HCT116 (cell line): ENCODE data around the gene GPNMB. TPM values are rescaled to one million over a fixed set of nuclear protein-coding genes. Genes with fewer than 3 reads are reported as not detected.

Experiments
- ATAC-seq: fragments of 200-7000 bp; cut with Tn5 transposase; 2 replicates; pipeline ENCODE4 v1.9.1; 2020; ENCODE audit warnings: mild to moderate bottlenecking, moderate library complexity
- BruUV-seq: library from RNA; stranded (reverse); fragments of 400-500 nt; replicated peaks from 2 replicates; lab custom pipeline; 2021; lab: Mats Ljungman, UMichigan
- CTCF ChIA-PET: fragments of 300-600 bp; sonication (Branson Sonifier 250); formaldehyde crosslinking; loops from one replicate; lab custom pipeline; 2021; ENCODE audit warnings: antibody characterized with exemption; lab: Charles Lee
- POLR2A ChIA-PET: fragments of 300-600, 350-600 bp; sonication (Branson Sonifier 250); formaldehyde crosslinking; loops from one replicate; lab custom pipeline; 2021; ENCODE audit warnings: antibody characterized with exemption; lab: Charles Lee
- RAD21 ChIA-PET, 2 experiments: fragments of 300-600 bp; sonication (Branson Sonifier 250); formaldehyde crosslinking; loops; one replicate each; lab custom pipeline; 2023; ENCODE audit warnings: low total read pairs in 2 of 2; ENCODE audit not compliant: uncharacterized antibody in 2 of 2, unreplicated experiment in 2 of 2, low non-redundant PET in 1 of 2; lab: Charles Lee
- DNase-seq: peaks from one replicate; pipeline ENCODE4 v3.0.0-alpha.2; 2010; ENCODE audit warnings: low read depth, low spot score
- H2AFZ ChIP-seq: fragments of 200-600 bp; shearing (Covaris generic), sonication (generic); 2 replicates; pipeline ENCODE4 v1.6.1; 2017; ENCODE audit warnings: low read depth, mixed run types, mixed read lengths, antibody characterized with exemption, low read length; ENCODE audit not compliant: poor library complexity, severe bottlenecking
- H3K27ac ChIP-seq: 2 replicates; pipeline ENCODE4 v1.5.1; 2012; ENCODE audit warnings: low read depth, low read length
- H3K27me3 ChIP-seq: fragments of 200-600 bp; sonication (generic); 2 replicates; pipeline ENCODE4 v1.6.1; 2016; ENCODE audit warnings: mixed run types, low read length, mixed read lengths; ENCODE audit not compliant: insufficient read depth
- H3K36me3 ChIP-seq, 2 experiments: fragments of 200-500 bp in 1 of 2; fragments of 200-600 bp in 1 of 2; sonication (Bioruptor generic) in 1 of 2; sonication (generic) in 1 of 2; 2 replicates each; pipeline versions ENCODE4 v1.5.1 to v1.6.1; 2014 to 2016; ENCODE audit warnings: low read length in 2 of 2, inconsistent platforms in 1 of 2, mixed read lengths in 1 of 2, mixed run types in 1 of 2; ENCODE audit not compliant: insufficient read depth in 2 of 2, control insufficient read depth in 1 of 2
- H3K4me1 ChIP-seq, 2 experiments: fragments of 200-600 bp in 1 of 2; sonication (generic) in 1 of 2; 2 replicates each; pipeline versions ENCODE4 v1.5.1 to v1.6.1; 2012 to 2017; ENCODE audit warnings: low read length in 2 of 2, inconsistent platforms in 1 of 2, mild to moderate bottlenecking in 1 of 2, mixed read lengths in 1 of 2, mixed run types in 1 of 2, moderate library complexity in 1 of 2; ENCODE audit not compliant: insufficient read depth in 2 of 2, control insufficient read depth in 1 of 2
- H3K4me2 ChIP-seq: fragments of 200-600 bp; sonication (generic); 2 replicates; pipeline ENCODE4 v1.6.1; 2017; ENCODE audit warnings: mixed run types, low read length, mixed read lengths
- H3K4me3 ChIP-seq, 2 experiments: fragments of 200-600 bp in 1 of 2; sonication (generic) in 1 of 2; replicated peaks in 1 of 2; 2 replicates each; pipeline ENCODE4 v1.5.1; 2011 to 2016; ENCODE audit warnings: low read length in 2 of 2, control low read depth in 1 of 2, low read depth in 1 of 2, mild to moderate bottlenecking in 1 of 2, mixed read lengths in 1 of 2, mixed run types in 1 of 2
- H3K79me2 ChIP-seq: fragments of 200-600 bp; sonication (generic); 2 replicates; pipeline ENCODE4 v1.6.1; 2017; ENCODE audit warnings: mild to moderate bottlenecking, mixed run types, low read length, moderate library complexity, mixed read lengths; ENCODE audit not compliant: insufficient read depth
- H3K9ac ChIP-seq: fragments of 200-600 bp; sonication (generic); 2 replicates; pipeline ENCODE4 v1.6.1; 2016; ENCODE audit warnings: low read length, mixed read lengths
- H3K9me2 ChIP-seq: fragments of 200-600 bp; sonication (generic), shearing (Covaris generic); 2 replicates; pipeline ENCODE4 v1.6.1; 2017; ENCODE audit warnings: mixed run types, mild to moderate bottlenecking, moderate library complexity; ENCODE audit not compliant: insufficient read depth
- H3K9me3 ChIP-seq, 2 experiments: fragments of 200-500 bp in 1 of 2; fragments of 200-600 bp in 1 of 2; sonication (Bioruptor generic) in 1 of 2; sonication (generic) in 1 of 2; 2 replicates each; pipeline ENCODE4 v1.6.1; 2014 to 2017; ENCODE audit warnings: low read length in 2 of 2, mixed read lengths in 2 of 2, inconsistent platforms in 1 of 2, low read depth in 1 of 2, mild to moderate bottlenecking in 1 of 2, mixed run types in 1 of 2, moderate library complexity in 1 of 2; ENCODE audit not compliant: control insufficient read depth in 1 of 2, insufficient read depth in 1 of 2
- H4K20me1 ChIP-seq: fragments of 200-600 bp; sonication (generic), shearing (Covaris generic); 2 replicates; pipeline ENCODE4 v1.6.1; 2017; ENCODE audit warnings: mixed run types, mild to moderate bottlenecking, moderate library complexity; ENCODE audit not compliant: insufficient read depth
- CBX3 ChIP-seq: IDR thresholded peaks from 2 replicates; pipeline ENCODE4 v1.6.1; 2012; ENCODE audit warnings: low read depth
- CEBPB ChIP-seq: IDR thresholded peaks from 2 replicates; pipeline ENCODE4 v1.6.1; 2012; ENCODE audit warnings: low read depth
- CTCF ChIP-seq, 3 experiments: fragments of 200-600 bp in 1 of 3; sonication (generic) in 1 of 3; IDR thresholded peaks in 2 of 3; conservative IDR thresholded peaks in 1 of 3; 2 replicates each; pipeline ENCODE4 v1.5.1; 2012 to 2017; ENCODE audit warnings: low read depth in 2 of 3, low read length in 2 of 3, antibody characterized with exemption in 1 of 3, borderline replicate concordance in 1 of 3, control low read depth in 1 of 3, mild to moderate bottlenecking in 1 of 3, mixed read lengths in 1 of 3, mixed run types in 1 of 3, moderate library complexity in 1 of 3; ENCODE audit not compliant: insufficient read depth in 1 of 3
- ELF1 ChIP-seq: IDR thresholded peaks from 2 replicates; pipeline ENCODE4 v1.6.1; 2012; ENCODE audit warnings: low read depth, borderline replicate concordance
- EZH2phosphoT487 ChIP-seq: fragments of 200-600 bp; IDR thresholded peaks from 2 replicates; pipeline ENCODE4 v1.6.1; 2018; ENCODE audit warnings: antibody characterized with exemption, borderline replicate concordance
- FOSL1 ChIP-seq: IDR thresholded peaks from 2 replicates; pipeline ENCODE4 v1.6.1; 2012; ENCODE audit warnings: low read depth
- RAD21 ChIP-seq: IDR thresholded peaks from 2 replicates; pipeline ENCODE4 v1.6.1; 2012; ENCODE audit warnings: low read depth, mild to moderate bottlenecking
- SIN3A ChIP-seq: IDR thresholded peaks from 2 replicates; pipeline ENCODE4 v1.6.1; 2012; ENCODE audit warnings: low read depth
- SP1 ChIP-seq: IDR thresholded peaks from 2 replicates; pipeline ENCODE4 v1.6.1; 2012; ENCODE audit warnings: low read depth
- SRF ChIP-seq: IDR thresholded peaks from 2 replicates; pipeline ENCODE4 v1.6.1; 2012; ENCODE audit warnings: low read depth
- YY1 ChIP-seq: IDR thresholded peaks from 2 replicates; pipeline ENCODE4 v1.6.1; 2011; ENCODE audit warnings: low read length, low read depth, moderate library complexity, mild to moderate bottlenecking; ENCODE audit not compliant: insufficient replicate concordance; ENCODE audit errors: extremely low read depth
- ZFX ChIP-seq: fragments of 450-650 bp; IDR thresholded peaks from 2 replicates; pipeline ENCODE4 v1.6.1; 2017
- intact Hi-C: fragments of 100-400 bp; cut with micrococcal nuclease; formaldehyde crosslinking; loops from 2 replicates; pipeline ENCODE4 v1.10.0; 2022
- total RNA-seq: library from RNA; stranded (reverse); gene quantifications from one replicate; pipeline ENCODE4 v1.2.1, GENCODE V29; 2021; ENCODE audit not compliant: unreplicated experiment
- TF ChIP-seq, protein P1 (sequence below): IDR thresholded peaks from 2 replicates; pipeline ENCODE4 v1.6.1; 2011; ENCODE audit warnings: mild to moderate bottlenecking, low read length, moderate library complexity; ENCODE audit not compliant: insufficient replicate concordance; ENCODE audit errors: extremely low read depth
- TF ChIP-seq, protein P2 (sequence below): IDR thresholded peaks from 2 replicates; pipeline ENCODE4 v1.6.1; 2012

Gene GPNMB
- total RNA-seq, 1 experiment from 2014 or later, result 2.8 TPM

GRCh38 chr7:23216021-23216420, 30.6 kb upstream of the GPNMB start:
- Histone ChIP-seq H3K4me2 (no peak overlapping the region), H3K9me2 (no peaks in the 10 kb centered on the region), H3K9ac (no peak overlapping the region), H3K4me3 (no peak overlapping the region), H3K27me3 (no peaks in the 10 kb centered on the region), H3K27ac (no peak overlapping the region), H3K79me2 (no peaks in the 10 kb centered on the region), H3K4me1 (no peaks in the 10 kb centered on the region), H4K20me1 (no peaks in the 10 kb centered on the region), H3K36me3 (no peaks in the 10 kb centered on the region), H2AFZ (no peak overlapping the region), H3K9me3 (no peaks in the 10 kb centered on the region)
- ChIA-PET CTCF (no interaction called here), RAD21 (no interaction called here), POLR2A (no interaction called here)
- no peak for TF ChIP-seq EZH2phosphoT487
- TF ChIP-seq ZFX, result no peak
- TF ChIP-seq SRF, result no peak
- TF ChIP-seq, protein P1, sequence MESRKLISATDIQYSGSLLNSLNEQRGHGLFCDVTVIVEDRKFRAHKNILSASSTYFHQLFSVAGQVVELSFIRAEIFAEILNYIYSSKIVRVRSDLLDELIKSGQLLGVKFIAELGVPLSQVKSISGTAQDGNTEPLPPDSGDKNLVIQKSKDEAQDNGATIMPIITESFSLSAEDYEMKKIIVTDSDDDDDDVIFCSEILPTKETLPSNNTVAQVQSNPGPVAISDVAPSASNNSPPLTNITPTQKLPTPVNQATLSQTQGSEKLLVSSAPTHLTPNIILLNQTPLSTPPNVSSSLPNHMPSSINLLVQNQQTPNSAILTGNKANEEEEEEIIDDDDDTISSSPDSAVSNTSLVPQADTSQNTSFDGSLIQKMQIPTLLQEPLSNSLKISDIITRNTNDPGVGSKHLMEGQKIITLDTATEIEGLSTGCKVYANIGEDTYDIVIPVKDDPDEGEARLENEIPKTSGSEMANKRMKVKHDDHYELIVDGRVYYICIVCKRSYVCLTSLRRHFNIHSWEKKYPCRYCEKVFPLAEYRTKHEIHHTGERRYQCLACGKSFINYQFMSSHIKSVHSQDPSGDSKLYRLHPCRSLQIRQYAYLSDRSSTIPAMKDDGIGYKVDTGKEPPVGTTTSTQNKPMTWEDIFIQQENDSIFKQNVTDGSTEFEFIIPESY, result no peak
- TF ChIP-seq CEBPB, result no peak
- no peak for TF ChIP-seq CTCF (IDR thresholded peaks at IDR 0.05 in 2 of 3, conservative IDR thresholded peaks at IDR 0.05 in 1 of 3; ENCODE audit: borderline replicate concordance in 1 of 3, insufficient read depth in 1 of 3, low read depth in 2 of 3, low read length in 2 of 3)
- no peak for TF ChIP-seq CBX3
- no peak for TF ChIP-seq YY1
- TF ChIP-seq, protein P2, sequence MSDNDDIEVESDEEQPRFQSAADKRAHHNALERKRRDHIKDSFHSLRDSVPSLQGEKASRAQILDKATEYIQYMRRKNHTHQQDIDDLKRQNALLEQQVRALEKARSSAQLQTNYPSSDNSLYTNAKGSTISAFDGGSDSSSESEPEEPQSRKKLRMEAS, result no peak
- no peak for TF ChIP-seq SP1
- TF ChIP-seq ELF1, result no peak
- TF ChIP-seq FOSL1, result no peak
- TF ChIP-seq SIN3A, result no peak
- no peak for TF ChIP-seq RAD21
- no TSS peak for BruUV-seq
- intact Hi-C loops, result no loop called here
- DNase-seq (no peak), ATAC-seq (no peak)
